Hepatic stellate cell (primary cell): ENCODE results near the gene SIRT4.
A peak's percentile ranks its signal among the peaks of the same experiment; 100 is the strongest.
"Not testable (repeated sequence)": the region's sequence is repeated elsewhere in the genome, so short reads cannot be mapped to it uniquely, and the experiment has no call there.

Experiments used
- DNase-seq: peaks from one replicate; pipeline ENCODE4 v3.0.0; 2011; ENCODE audit warnings: low spot score

The SIRT4 gene

GRCh38 chr12:120335447-120335846 is 33.3 kb downstream of the SIRT4 start:
- DNase-seq, result not testable (repeated sequence)

GRCh38 chr12:120336392-120336791 is 34.3 kb downstream of the SIRT4 start:
- not testable (repeated sequence) for DNase-seq

GRCh38 chr12:120337730-120338129 is 35.6 kb downstream of the SIRT4 start:
- no peak for DNase-seq

DNA sequence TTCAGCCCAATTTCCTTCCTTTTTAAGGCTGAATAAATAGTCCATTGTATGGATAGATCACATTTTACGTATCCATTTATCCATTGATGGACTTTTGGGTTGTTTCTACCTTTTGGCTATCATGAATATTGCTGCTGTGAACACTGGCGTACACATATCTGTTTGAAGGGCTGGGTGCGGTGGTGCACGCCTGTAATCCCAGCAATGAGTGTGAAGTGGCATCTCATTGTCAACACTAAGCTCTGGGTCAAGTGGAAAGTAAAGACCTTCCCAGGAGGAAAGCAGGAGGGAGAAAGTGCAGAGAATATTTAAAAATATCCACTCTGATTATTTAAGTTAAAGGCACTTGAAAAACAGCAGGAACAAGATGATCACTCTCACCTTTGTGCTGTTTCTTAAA is 37.1 kb downstream of the SIRT4 start:
- DNase-seq, result no peak

GRCh38 chr12:120342175-120343038 is 40.3 kb downstream of the SIRT4 start:
- no peak for DNase-seq

- DNase-seq, result no peak
These were observed 41.0 kb downstream of the SIRT4 start for GRCh38 chr12:120343039-120343537.

- DNase-seq, result no peak
These were observed 41.6 kb downstream of the SIRT4 start for GRCh38 chr12:120343692-120344091.

DNA sequence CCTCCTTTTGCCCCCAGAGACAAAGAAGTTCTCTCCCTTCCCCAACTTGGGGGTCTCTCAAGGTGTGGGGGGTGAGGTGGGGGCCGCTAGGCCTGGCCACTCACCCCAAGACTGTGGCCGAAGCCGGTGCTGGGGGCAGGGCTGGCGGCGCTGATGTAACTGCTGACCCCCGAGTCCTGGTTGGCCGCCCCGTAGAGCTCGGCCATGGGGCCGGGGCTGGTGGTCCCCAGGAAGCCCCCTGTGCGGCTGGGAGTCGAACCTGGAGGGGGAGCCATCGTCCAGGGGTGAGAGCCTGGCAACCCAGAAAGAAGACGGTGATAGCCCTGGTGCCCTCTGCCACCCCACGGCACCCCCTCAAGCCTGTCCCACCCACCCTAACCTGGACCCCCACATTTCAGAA is 43.9 kb downstream of the SIRT4 start:
- DNase-seq, result no peak

- DNase-seq, result no peak
These were observed 44.6 kb downstream of the SIRT4 start for GRCh38 chr12:120346681-120347080.

- DNase-seq, result no peak
These were observed 45.6 kb downstream of the SIRT4 start for GRCh38 chr12:120347766-120348165.

GRCh38 chr12:120350576-120351350 is 48.6 kb downstream of the SIRT4 start:
- no peak for DNase-seq

DNA sequence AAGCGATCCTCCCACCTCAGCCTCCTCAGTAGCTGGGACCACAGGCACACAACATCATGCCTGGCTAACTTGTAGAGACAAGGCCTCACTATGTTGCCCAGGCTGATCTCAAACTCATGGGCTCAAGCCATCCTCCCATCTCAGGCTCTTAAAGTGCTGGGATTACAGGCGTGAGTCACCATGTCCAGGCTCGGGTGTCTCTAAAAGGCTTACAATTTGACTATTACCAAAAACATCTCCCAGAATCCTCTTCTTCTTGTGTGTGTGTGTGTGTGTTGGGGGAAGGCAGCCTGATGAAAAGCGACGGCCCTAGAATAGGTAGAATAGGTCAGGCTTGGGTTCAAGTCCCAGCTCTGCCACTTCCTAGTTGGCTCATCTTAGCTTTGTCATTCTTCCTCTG is 50.0 kb downstream of the SIRT4 start:
- DNase-seq, result no peak

GRCh38 chr12:120353136-120353535 is 51.0 kb downstream of the SIRT4 start:
- DNase-seq, result no peak

DNA sequence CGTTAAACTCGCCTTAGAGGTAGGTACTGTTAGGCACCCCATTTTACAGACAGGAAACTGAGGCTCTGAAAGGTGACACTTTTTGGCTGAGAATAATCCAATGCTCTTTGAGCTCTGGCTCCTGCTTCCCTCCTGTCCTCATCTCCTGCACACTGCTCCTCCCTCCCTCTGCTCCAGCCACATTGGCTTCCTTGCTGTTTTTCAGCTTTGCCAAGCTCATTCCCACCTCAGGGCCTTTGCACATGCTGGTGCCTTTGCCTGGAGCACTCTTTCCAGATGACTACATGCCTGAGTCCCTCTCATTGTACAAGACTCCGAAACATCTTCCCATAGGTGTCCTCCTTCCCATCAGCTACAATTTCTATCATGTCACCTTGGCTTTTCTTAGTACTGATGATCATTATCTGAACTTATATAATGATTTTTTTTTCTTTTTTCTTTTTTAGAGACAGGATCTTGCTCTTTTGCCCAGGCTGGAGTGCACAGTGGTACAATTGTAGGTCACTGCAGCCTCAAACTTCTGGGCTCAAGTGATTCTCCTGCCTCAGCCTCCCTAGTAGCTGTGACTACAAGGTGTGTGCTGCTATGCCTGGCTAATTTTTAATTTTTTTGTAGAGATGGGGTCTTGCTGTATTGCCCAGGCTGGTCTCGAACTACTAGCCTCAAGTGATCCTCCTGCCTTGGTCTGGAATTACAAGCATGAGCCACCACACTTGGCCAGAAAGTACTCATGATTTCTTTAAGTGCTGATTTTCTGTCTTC is 51.6 kb downstream of the SIRT4 start:
- DNase-seq, result no peak

GRCh38 chr12:120356567-120357030 is 54.5 kb downstream of the SIRT4 start:
- DNase-seq, result peak; percentile 99

DNA sequence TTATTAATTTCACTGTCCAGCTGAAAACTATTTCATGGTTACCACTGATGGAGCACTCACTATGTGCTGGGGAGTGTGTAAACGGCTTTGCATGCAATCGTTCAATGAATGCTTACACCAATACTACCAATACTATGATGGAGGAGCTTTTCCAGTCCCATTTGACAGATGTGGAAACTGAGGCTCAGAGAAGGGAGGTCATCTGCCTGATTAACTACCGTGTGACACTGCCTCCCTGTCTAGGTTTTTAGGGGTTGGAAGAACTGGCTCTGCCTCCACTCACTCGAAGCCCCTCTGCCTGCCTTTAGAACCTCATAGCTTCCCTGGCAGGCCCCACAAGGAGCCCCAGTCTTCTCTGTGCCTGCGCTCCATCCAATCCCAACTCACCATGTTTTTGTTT is 55.0 kb downstream of the SIRT4 start:
- DNase-seq, result no peak

DNA sequence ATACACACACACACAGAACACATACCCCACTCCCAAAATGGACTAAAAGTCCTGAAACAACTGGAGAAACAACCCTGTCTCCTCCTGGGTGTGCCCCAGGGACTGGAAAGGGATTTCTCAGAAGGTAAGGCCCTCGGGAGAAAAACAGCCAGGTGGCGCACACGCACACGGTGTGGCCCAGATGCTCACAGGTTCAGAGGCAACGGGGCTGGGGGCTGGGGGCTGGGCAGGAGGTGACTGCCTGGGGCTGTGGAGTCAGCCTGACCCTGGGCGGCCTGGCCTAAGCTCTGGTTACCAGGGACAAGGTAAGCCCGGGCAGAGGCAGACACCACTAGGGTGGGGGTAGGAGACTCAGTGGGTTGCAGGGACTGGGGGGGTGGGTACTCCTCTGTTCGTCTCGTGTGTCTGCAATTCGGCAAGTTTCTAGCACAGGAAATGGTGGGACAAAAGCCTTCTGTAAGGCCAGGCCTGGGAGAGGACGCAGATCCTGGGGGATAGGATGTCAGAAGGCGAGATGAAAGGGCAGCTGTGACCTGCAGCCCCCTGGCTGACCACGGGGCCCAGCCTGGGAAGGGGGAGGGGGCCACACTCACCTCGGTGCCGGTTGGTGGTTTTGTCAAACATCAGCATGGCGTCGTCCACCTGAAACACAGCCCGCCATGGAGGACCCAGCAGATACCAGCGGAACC is 56.4 kb downstream of the SIRT4 start:
- no peak for DNase-seq

DNA sequence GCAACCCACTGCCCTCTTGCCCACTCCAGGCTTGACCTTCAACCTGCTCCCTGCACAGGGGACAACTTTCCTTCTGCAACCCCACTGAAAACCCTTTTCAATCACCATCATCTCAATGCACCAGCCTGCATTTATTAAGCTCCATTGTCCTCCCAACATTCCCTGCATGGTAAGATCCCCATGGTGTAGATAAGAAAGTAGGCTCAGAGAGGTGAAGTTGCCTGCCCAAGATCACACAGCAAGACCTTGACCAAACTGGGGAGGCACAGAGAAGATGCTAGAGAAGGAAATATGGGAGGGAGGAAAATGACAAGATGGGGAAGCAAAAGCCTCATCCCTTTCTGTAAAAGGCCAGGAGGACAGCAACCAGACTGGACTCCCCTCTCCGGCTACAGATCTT is 57.0 kb downstream of the SIRT4 start:
- DNase-seq, result no peak

DNA sequence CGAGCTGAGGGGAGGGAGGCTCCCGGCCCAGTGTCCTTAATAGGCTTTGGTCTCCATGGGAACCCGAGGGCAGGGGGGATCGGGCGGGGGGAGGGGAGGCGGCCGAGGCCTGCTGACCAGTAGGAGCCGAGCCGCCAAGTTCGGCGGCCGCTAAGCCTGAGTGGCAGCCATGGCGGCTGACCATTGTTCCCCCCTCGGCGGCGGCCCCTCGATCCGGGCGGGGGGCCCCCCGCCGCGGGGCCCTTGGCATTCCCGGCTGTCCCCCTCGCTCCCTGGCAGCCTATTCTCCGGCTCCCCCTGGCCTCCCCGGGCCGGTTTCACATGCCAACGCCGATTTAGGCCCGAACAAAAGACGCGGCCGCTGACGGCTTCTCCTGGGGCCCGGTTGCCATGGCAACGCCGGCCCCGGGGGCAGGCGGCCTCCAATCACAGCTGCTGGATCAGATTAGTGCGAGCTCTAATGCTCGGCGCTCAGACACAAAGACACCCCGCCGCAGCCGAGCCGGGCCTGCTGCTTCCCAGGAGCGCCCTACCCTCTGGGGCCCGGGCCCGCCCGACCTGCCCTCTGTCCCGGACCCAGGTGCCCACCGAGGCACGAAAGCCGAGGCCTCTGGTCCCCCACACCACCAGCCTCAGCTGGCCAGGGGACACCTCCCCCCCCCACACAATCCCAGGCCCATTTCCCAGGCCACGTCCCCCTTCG is 59.5 kb downstream of the SIRT4 start:
- DNase-seq, result peak; percentile 94
